Measurements from ENCODE around the gene ROR2.

- TF ChIP-seq ZNF441 (CRISPR knock-in tag; IDR thresholded peaks at IDR 0.05; ENCODE audit: borderline replicate concordance) (no peak), PRDM10 (CRISPR knock-in tag; IDR thresholded peaks at IDR 0.05; ENCODE audit: low read depth) (no peak), TAF1 (CRISPR knock-in tag; IDR thresholded peaks at IDR 0.05) (no peak), ZNF704 (CRISPR knock-in tag; IDR thresholded peaks at IDR 0.05; ENCODE audit: borderline replicate concordance) (no peak), E2F1 (CRISPR knock-in tag; IDR thresholded peaks at IDR 0.05) (no peak), ZNF547 (CRISPR knock-in tag; IDR thresholded peaks at IDR 0.05) (no peak), CTCF (CRISPR knock-in tag; IDR thresholded peaks at IDR 0.05) (no peak), ZBTB40 (IDR thresholded peaks at IDR 0.05) (no peak), ZBTB40 (CRISPR knock-in tag; IDR thresholded peaks at IDR 0.05) (no peak), HIVEP1 (CRISPR knock-in tag; IDR thresholded peaks at IDR 0.05) (no peak), ELF4 (CRISPR knock-in tag; IDR thresholded peaks at IDR 0.05; ENCODE audit: borderline replicate concordance) (no peak), JUN (CRISPR knock-in tag; IDR thresholded peaks at IDR 0.05) (no peak), CBFB (CRISPR knock-in tag; IDR thresholded peaks at IDR 0.05) (no peak), ZKSCAN1 (IDR thresholded peaks at IDR 0.05; ENCODE audit: low read length) (no peak)
Measured at GRCh38 chr9:91835632-91836031, 114.4 kb downstream of the ROR2 start.
